OCI-LY7 (cell line): ENCODE results near the gene SH3BP1. TPM values are rescaled to one million over a fixed set of nuclear protein-coding genes. Genes with fewer than 3 reads are reported as not detected.

ENCODE experiments used
- BruUV-seq: library from RNA; stranded (reverse); fragments of 400-500 nt; replicated peaks from 2 replicates; lab custom pipeline; 2021; lab: Mats Ljungman, UMichigan
- CTCF ChIA-PET: fragments of 300-600 bp; sonication (Branson Sonifier 250); formaldehyde crosslinking; loops from one replicate; lab custom pipeline; 2022; ENCODE audit warnings: antibody characterized with exemption; ENCODE audit not compliant: unreplicated experiment; lab: Charles Lee
- POLR2A ChIA-PET: fragments of 300-600 bp; sonication (Branson Sonifier 250); formaldehyde crosslinking; loops from one replicate; lab custom pipeline; 2022; ENCODE audit warnings: antibody characterized with exemption; lab: Charles Lee
- DNase-seq: peaks from one replicate; pipeline ENCODE4 v3.0.0-alpha.2; 2015; ENCODE audit warnings: low spot score
- H2AFZ ChIP-seq: fragments of 200-600 bp; sonication (generic), shearing (Covaris generic); 2 replicates; pipeline ENCODE4 v1.6.1; 2014; ENCODE audit warnings: mild to moderate bottlenecking, antibody characterized with exemption, low read length, moderate library complexity
- H3K27ac ChIP-seq: fragments of 200-600 bp; sonication (generic); 2 replicates; pipeline ENCODE4 v1.5.1; 2014; ENCODE audit warnings: mixed run types, low read depth, mild to moderate bottlenecking, moderate library complexity, low read length, inconsistent platforms; ENCODE audit not compliant: poor library complexity, severe bottlenecking
- H3K36me3 ChIP-seq: fragments of 200-600 bp; sonication (generic); 2 replicates; pipeline ENCODE4 v1.6.1; 2014; ENCODE audit warnings: mild to moderate bottlenecking, antibody characterized with exemption, low read length, moderate library complexity, mixed read lengths; ENCODE audit not compliant: insufficient read depth
- H3K4me1 ChIP-seq: fragments of 200-600 bp; sonication (generic); 2 replicates; pipeline ENCODE4 v1.5.1; 2014; ENCODE audit warnings: mild to moderate bottlenecking, low read length; ENCODE audit not compliant: insufficient read depth, poor library complexity, severe bottlenecking
- H3K4me2 ChIP-seq: fragments of 200-600 bp; sonication (generic); 2 replicates; pipeline ENCODE4 v1.6.1; 2014; ENCODE audit warnings: mild to moderate bottlenecking, low read length
- H3K4me3 ChIP-seq: fragments of 200-600 bp; sonication (generic); 2 replicates; pipeline ENCODE4 v1.5.1; 2014; ENCODE audit warnings: mild to moderate bottlenecking, low read depth, low read length; ENCODE audit not compliant: poor library complexity, severe bottlenecking
- H3K79me2 ChIP-seq: fragments of 200-600 bp; sonication (generic); 2 replicates; pipeline ENCODE4 v1.6.1; 2016; ENCODE audit warnings: low read depth, mild to moderate bottlenecking, low read length, moderate library complexity, mixed read lengths; ENCODE audit not compliant: insufficient read depth
- H3K9me2 ChIP-seq: fragments of 200-600 bp; sonication (generic); 2 replicates; pipeline ENCODE4 v1.6.1; 2016; ENCODE audit warnings: mild to moderate bottlenecking, low read length, mixed read lengths; ENCODE audit not compliant: insufficient read depth
- H3K9me3 ChIP-seq: fragments of 200-600 bp; sonication (generic); 2 replicates; pipeline ENCODE4 v1.6.1; 2014; ENCODE audit warnings: mild to moderate bottlenecking, mixed run types, low read length, mixed read lengths
- H4K20me1 ChIP-seq: fragments of 200-600 bp; sonication (generic); 2 replicates; pipeline ENCODE4 v1.6.1; 2014; ENCODE audit warnings: mild to moderate bottlenecking, antibody characterized with exemption, low read length, moderate library complexity, mixed read lengths; ENCODE audit not compliant: insufficient read depth
- EZH2phosphoT487 ChIP-seq: fragments of 200-600 bp; sonication (generic); IDR thresholded peaks from 2 replicates; pipeline ENCODE4 v1.6.1; 2018; ENCODE audit warnings: low read depth, borderline replicate concordance, mild to moderate bottlenecking, mixed run types, antibody characterized with exemption, low read length, moderate library complexity, mixed read lengths
- intact Hi-C: fragments of 100-400 bp; cut with micrococcal nuclease; formaldehyde crosslinking; loops from one replicate; pipeline ENCODE4 v1.10.0; 2022; ENCODE audit not compliant: unreplicated experiment
- total RNA-seq, 2 experiments: library from RNA; depleted of rRNA in 1 of 2; stranded (reverse); fragments of >200 nt in 1 of 2; shearing (Covaris generic) in 1 of 2; gene quantifications; 2 replicates each; pipeline ENCODE4 v1.2.3, GENCODE V29; 2014 to 2022
- TF ChIP-seq, protein P1 (sequence below): fragments of 200-600 bp; sonication (generic); conservative IDR thresholded peaks from 2 replicates; pipeline ENCODE4 v1.5.1; 2014; ENCODE audit warnings: mild to moderate bottlenecking, antibody characterized with exemption, low read length, moderate library complexity, mixed read lengths

Gene SH3BP1
- total RNA-seq, 2 experiments from 2014 or later, result 15.3 to 48.4 TPM

DNA sequence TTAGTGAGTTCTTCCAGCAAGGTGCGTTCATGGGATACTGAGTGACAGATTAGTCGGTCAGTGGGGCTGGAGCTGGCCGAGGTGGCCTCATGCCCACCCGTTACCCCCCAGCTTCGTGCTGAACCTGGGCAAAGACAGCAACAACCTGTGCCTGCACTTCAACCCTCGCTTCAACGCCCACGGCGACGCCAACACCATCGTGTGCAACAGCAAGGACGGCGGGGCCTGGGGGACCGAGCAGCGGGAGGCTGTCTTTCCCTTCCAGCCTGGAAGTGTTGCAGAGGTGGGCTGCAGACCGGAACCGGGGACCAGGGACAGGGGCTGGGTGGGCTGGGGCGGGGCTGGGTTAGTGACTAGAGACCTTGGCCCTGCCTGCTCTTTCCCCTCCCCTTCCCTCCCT is 38.9 kb downstream of the SH3BP1 start:
- intact Hi-C loops, result loop anchor here (5.0 kb wide), 1 partner anchor 71 kb away; the partner anchor contains the start of gene GGA1
- no TSS peak for BruUV-seq
- no peak overlapping the region for H3K4me3 ChIP-seq

DNA sequence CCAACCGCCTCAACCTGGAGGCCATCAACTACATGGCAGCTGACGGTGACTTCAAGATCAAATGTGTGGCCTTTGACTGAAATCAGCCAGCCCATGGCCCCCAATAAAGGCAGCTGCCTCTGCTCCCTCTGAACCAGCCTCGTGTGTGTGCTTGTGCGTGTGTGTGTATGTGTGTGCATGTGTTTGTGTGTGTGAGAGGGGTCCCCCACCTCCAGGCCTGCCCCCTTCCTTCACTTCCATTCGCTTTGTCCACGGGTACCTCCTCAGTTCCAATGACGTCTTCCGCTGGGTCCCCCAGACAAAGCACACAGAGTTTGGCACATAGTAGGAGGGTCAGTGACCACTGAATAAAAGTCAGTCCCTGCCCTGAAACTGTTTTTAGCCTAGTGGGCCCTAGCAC is 40.2 kb downstream of the SH3BP1 start:
- no peak for TF ChIP-seq EZH2phosphoT487
- TF ChIP-seq, protein P1, sequence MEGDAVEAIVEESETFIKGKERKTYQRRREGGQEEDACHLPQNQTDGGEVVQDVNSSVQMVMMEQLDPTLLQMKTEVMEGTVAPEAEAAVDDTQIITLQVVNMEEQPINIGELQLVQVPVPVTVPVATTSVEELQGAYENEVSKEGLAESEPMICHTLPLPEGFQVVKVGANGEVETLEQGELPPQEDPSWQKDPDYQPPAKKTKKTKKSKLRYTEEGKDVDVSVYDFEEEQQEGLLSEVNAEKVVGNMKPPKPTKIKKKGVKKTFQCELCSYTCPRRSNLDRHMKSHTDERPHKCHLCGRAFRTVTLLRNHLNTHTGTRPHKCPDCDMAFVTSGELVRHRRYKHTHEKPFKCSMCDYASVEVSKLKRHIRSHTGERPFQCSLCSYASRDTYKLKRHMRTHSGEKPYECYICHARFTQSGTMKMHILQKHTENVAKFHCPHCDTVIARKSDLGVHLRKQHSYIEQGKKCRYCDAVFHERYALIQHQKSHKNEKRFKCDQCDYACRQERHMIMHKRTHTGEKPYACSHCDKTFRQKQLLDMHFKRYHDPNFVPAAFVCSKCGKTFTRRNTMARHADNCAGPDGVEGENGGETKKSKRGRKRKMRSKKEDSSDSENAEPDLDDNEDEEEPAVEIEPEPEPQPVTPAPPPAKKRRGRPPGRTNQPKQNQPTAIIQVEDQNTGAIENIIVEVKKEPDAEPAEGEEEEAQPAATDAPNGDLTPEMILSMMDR, result no peak
- no peak overlapping the region for H3K27ac ChIP-seq
- H3K4me1 ChIP-seq, result peaks cover 41% of the 10 kb centered on the region
- no peaks in the 10 kb centered on the region for H3K9me2 ChIP-seq
- no peaks in the 10 kb centered on the region for H3K36me3 ChIP-seq
- ChIA-PET POLR2A (interaction anchor here (0.7 to 1.8 kb wide), 2 partner anchors 36 to 53 kb away, joined by 3 to 4 read pairs; no protein-coding TSS in a partner anchor), CTCF (interaction anchor here (2.5 kb wide), 1 partner anchor 37 kb away, joined by 16 read pairs; no protein-coding TSS in a partner anchor)
- DNase-seq, result no peak
- H2AFZ ChIP-seq, result no peak overlapping the region
- H4K20me1 ChIP-seq, result no peaks in the 10 kb centered on the region
- no TSS peak for BruUV-seq
- H3K4me3 ChIP-seq, result no peak overlapping the region
- no peak overlapping the region for H3K4me2 ChIP-seq
- H3K9me3 ChIP-seq, result no peaks in the 10 kb centered on the region
- no peaks in the 10 kb centered on the region for H3K79me2 ChIP-seq
- intact Hi-C loops, result loop anchor here (5.0 kb wide), 1 partner anchor 72 kb away; the partner anchor contains the start of gene GGA1

More for the DNA sequence above, 38.9 kb downstream of the SH3BP1 start:
- CTCF ChIA-PET, result interaction anchor here (0.6 kb wide), 1 partner anchor 121 kb away, joined by 3 read pairs; no protein-coding TSS in a partner anchor
- H3K9me2 ChIP-seq, result no peaks in the 10 kb centered on the region
- H3K36me3 ChIP-seq, result no peaks in the 10 kb centered on the region
- peak overlapping the region; percentile 29 for H3K4me2 ChIP-seq
- POLR2A ChIA-PET, result interaction anchor here (0.5 kb wide), 1 partner anchor 60 kb away, joined by 3 read pairs; no protein-coding TSS in a partner anchor
- H3K79me2 ChIP-seq, result no peaks in the 10 kb centered on the region
- H4K20me1 ChIP-seq, result no peaks in the 10 kb centered on the region
- H2AFZ ChIP-seq, result no peak overlapping the region
- no peak for TF ChIP-seq EZH2phosphoT487
- TF ChIP-seq, protein P1, result no peak
- H3K27ac ChIP-seq, result no peak overlapping the region
- no peak for DNase-seq
- no peaks in the 10 kb centered on the region for H3K9me3 ChIP-seq
- H3K4me1 ChIP-seq, result peaks cover 40% of the 10 kb centered on the region
